ENCODE data around the gene AS3MT. TPM values are rescaled to one million over a fixed set of nuclear protein-coding genes. Genes with fewer than 3 reads are reported as not detected.

AS3MT gene
- total RNA-seq, 1 donor from 2014 or later = 0.64 TPM

- peak overlapping the region; percentile 62 for H3K4me3 Mint-ChIP-seq (ENCODE audit: unreplicated experiment)
- H3K9ac ChIP-seq (ENCODE audit: low read length) = no peak overlapping the region
- H3K9me3 Mint-ChIP-seq (ENCODE audit: unreplicated experiment) = peaks cover 3% of the 10 kb centered on the region
- H3K27me3 Mint-ChIP-seq (ENCODE audit: low read depth, unreplicated experiment) = peaks cover 10% of the 10 kb centered on the region
- no peaks in the 10 kb centered on the region for H3K4me1 Mint-ChIP-seq (ENCODE audit: low read depth, unreplicated experiment)
- H3K27ac ChIP-seq (ENCODE audit: low read depth, low read length) = no peak overlapping the region
- peaks cover 16% of the 10 kb centered on the region for H3K27me3 ChIP-seq (ENCODE audit: insufficient read depth, low read length)
- H4K20me1 ChIP-seq (ENCODE audit: insufficient read depth, low read length) = peaks cover 8% of the 10 kb centered on the region
- TF ChIP-seq EZH2 (IDR thresholded peaks at IDR 0.05; ENCODE audit: insufficient read depth, low read length) (no peak), CTCF (IDR thresholded peaks at IDR 0.05; ENCODE audit: insufficient read depth, low read depth, low read length) (no peak)
- peaks cover 5% of the 10 kb centered on the region for H3K79me2 ChIP-seq (ENCODE audit: insufficient read depth, low read length)
- H3K9me3 ChIP-seq (ENCODE audit: insufficient read depth, low read depth, low read length) = no peaks in the 10 kb centered on the region
- no peak overlapping the region for H3K4me3 ChIP-seq (ENCODE audit: insufficient read depth, low read depth, low read length)
- no peak overlapping the region for H2AFZ ChIP-seq (ENCODE audit: low read depth, low read length)
- H3K4me2 ChIP-seq (ENCODE audit: low read length) = no peak overlapping the region
- DNase-seq (ENCODE audit: low read depth) (no peak), FAIRE-seq (no peak)
- H3K36me3 Mint-ChIP-seq (ENCODE audit: low read depth, unreplicated experiment) = peaks cover 1% of the 10 kb centered on the region
- no peaks in the 10 kb centered on the region for H3K36me3 ChIP-seq (ENCODE audit: insufficient read depth, low read length)
- peaks cover 17% of the 10 kb centered on the region for H3K4me1 ChIP-seq (ENCODE audit: insufficient read depth, low read length)
- no peak overlapping the region for H3K27ac Mint-ChIP-seq (ENCODE audit: unreplicated experiment)
Measured at GRCh38 chr10:102914781-102915180, 45.5 kb downstream of the AS3MT start.

- Histone ChIP-seq H3K27ac (ENCODE audit: low read depth, low read length) (no peak overlapping the region), H3K27me3 (ENCODE audit: insufficient read depth, low read length) (peaks cover 16% of the 10 kb centered on the region), H3K9ac (ENCODE audit: low read length) (no peak overlapping the region), H3K4me1 (ENCODE audit: insufficient read depth, low read length) (peaks cover 18% of the 10 kb centered on the region), H2AFZ (ENCODE audit: low read depth, low read length) (no peak overlapping the region), H3K4me2 (ENCODE audit: low read length) (no peak overlapping the region), H3K79me2 (ENCODE audit: insufficient read depth, low read length) (peaks cover 7% of the 10 kb centered on the region), H3K9me3 (ENCODE audit: insufficient read depth, low read depth, low read length) (no peaks in the 10 kb centered on the region), H4K20me1 (ENCODE audit: insufficient read depth, low read length) (peaks cover 20% of the 10 kb centered on the region), H3K36me3 (ENCODE audit: insufficient read depth, low read length) (no peaks in the 10 kb centered on the region), H3K4me3 (ENCODE audit: insufficient read depth, low read depth, low read length) (no peak overlapping the region)
- DNase-seq (ENCODE audit: low read depth) (no peak), FAIRE-seq (no peak)
- no peak overlapping the region for H3K27ac Mint-ChIP-seq (ENCODE audit: unreplicated experiment)
- peaks cover 10% of the 10 kb centered on the region for H3K27me3 Mint-ChIP-seq (ENCODE audit: low read depth, unreplicated experiment)
- peak overlapping the region; percentile 62 for H3K4me3 Mint-ChIP-seq (ENCODE audit: unreplicated experiment)
- TF ChIP-seq CTCF (IDR thresholded peaks at IDR 0.05; ENCODE audit: insufficient read depth, low read depth, low read length) (no peak), EZH2 (IDR thresholded peaks at IDR 0.05; ENCODE audit: insufficient read depth, low read length) (no peak)
- H3K4me1 Mint-ChIP-seq (ENCODE audit: low read depth, unreplicated experiment) = peaks cover 8% of the 10 kb centered on the region
- H3K9me3 Mint-ChIP-seq (ENCODE audit: unreplicated experiment) = peaks cover 3% of the 10 kb centered on the region
- peaks cover 1% of the 10 kb centered on the region for H3K36me3 Mint-ChIP-seq (ENCODE audit: low read depth, unreplicated experiment)
Measured at GRCh38 chr10:102916173-102916572, 46.9 kb downstream of the AS3MT start.

GRCh38 chr10:102917314-102917961 lies 48.2 kb downstream of the AS3MT start:
- Histone ChIP-seq H3K4me2 (ENCODE audit: low read length) (peak overlapping the region; percentile 92), H3K9me3 (ENCODE audit: insufficient read depth, low read depth, low read length) (no peaks in the 10 kb centered on the region), H4K20me1 (ENCODE audit: insufficient read depth, low read length) (peaks cover 23% of the 10 kb centered on the region), H3K4me3 (ENCODE audit: insufficient read depth, low read depth, low read length) (peak overlapping the region; percentile 81), H3K36me3 (ENCODE audit: insufficient read depth, low read length) (no peaks in the 10 kb centered on the region), H3K27ac (ENCODE audit: low read depth, low read length) (peak overlapping the region; percentile 71), H3K79me2 (ENCODE audit: insufficient read depth, low read length) (peaks cover 7% of the 10 kb centered on the region), H3K4me1 (ENCODE audit: insufficient read depth, low read length) (peaks cover 18% of the 10 kb centered on the region), H3K27me3 (ENCODE audit: insufficient read depth, low read length) (peaks cover 11% of the 10 kb centered on the region), H2AFZ (ENCODE audit: low read depth, low read length) (peak overlapping the region; percentile 72), H3K9ac (ENCODE audit: low read length) (peak overlapping the region; percentile 75)
- FAIRE-seq = no peak
- Mint-ChIP-seq H3K27ac (ENCODE audit: unreplicated experiment) (peak overlapping the region; percentile 34), H3K9me3 (ENCODE audit: unreplicated experiment) (peaks cover 3% of the 10 kb centered on the region), H3K4me1 (ENCODE audit: low read depth, unreplicated experiment) (peaks cover 11% of the 10 kb centered on the region), H3K27me3 (ENCODE audit: low read depth, unreplicated experiment) (peaks cover 10% of the 10 kb centered on the region), H3K36me3 (ENCODE audit: low read depth, unreplicated experiment) (peaks cover 1% of the 10 kb centered on the region), H3K4me3 (ENCODE audit: unreplicated experiment) (peak overlapping the region; percentile 88)
- DNase-seq (ENCODE audit: low read depth) = peak; percentile 22
- TF ChIP-seq CTCF (IDR thresholded peaks at IDR 0.05; ENCODE audit: insufficient read depth, low read depth, low read length) (peak; percentile 55), EZH2 (IDR thresholded peaks at IDR 0.05; ENCODE audit: insufficient read depth, low read length) (no peak)

All from astrocyte (in vitro differentiated cells and primary cell).